GM12891 (cell line): ENCODE data around the gene PIM3.

Experiments
- POLR2A ChIP-seq: IDR thresholded peaks from 2 replicates; pipeline ENCODE4 v1.6.1; 2011; ENCODE audit warnings: low read depth, low read length, control low read depth
- POLR2AphosphoS5 ChIP-seq: IDR thresholded peaks from 2 replicates; pipeline ENCODE4 v1.6.1; 2011; ENCODE audit warnings: low read depth, low read length, control low read depth
- POU2F2 ChIP-seq: IDR thresholded peaks from 2 replicates; pipeline ENCODE4 v1.6.1; 2011; ENCODE audit warnings: low read depth, mild to moderate bottlenecking, control low read depth, low read length, moderate library complexity
- SPI1 ChIP-seq: IDR thresholded peaks from 2 replicates; pipeline ENCODE4 v1.6.1; 2011; ENCODE audit warnings: low read depth, low read length, control low read depth
- TAF1 ChIP-seq: IDR thresholded peaks from 2 replicates; pipeline ENCODE4 v1.6.1; 2011; ENCODE audit warnings: low read depth, low read length, control low read depth

DNA sequence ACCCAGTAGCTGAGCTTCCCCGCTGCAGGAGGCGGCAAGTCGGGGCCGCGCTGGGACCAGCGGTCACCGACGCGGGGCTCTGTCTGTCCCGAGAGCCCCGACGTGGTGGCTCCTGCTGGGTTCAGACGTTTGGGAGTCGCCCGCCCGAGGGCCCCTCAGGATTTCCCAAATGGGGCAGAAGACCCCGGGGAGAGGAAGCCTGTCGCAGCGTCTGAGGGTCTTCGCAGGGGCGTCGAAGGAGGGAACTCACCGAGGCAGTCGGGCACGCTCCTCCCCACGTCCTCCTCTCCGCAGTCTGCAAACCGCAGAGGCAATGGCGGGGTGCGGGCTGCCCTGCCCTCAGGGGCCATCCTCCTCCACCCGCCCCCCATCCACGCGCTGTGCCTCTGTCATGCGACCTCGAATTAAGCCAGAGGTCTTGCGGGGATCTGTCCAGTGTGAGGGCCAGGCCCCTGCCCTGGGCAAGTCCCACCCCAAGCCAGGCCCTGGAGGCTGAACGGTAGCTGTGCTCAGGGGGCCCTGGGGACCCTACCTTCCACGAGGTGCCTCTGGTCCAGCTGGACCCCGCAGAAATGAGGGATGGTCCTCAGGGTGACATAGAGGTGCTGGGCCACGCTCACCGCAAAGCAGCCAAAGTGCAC lies 39.5 kb downstream of the PIM3 start:
- TF ChIP-seq TAF1, result no peak
- no peak for TF ChIP-seq POLR2A
- TF ChIP-seq SPI1, result no peak
- TF ChIP-seq POLR2AphosphoS5, result no peak
- no peak for TF ChIP-seq POU2F2
